H9 (cell line): Measurements from ENCODE around the gene PAIP2. TPM values are rescaled to one million over a fixed set of nuclear protein-coding genes. Genes with fewer than 3 reads are reported as not detected.

Source experiments
- DNase-seq: peaks from one replicate; pipeline ENCODE4 v3.0.0-alpha.2; 2017
- H2AFZ ChIP-seq: one replicate; pipeline ENCODE4 v1.6.1; 2013; ENCODE audit warnings: mild to moderate bottlenecking, low read length, control low read depth, moderate library complexity
- H2AK5ac ChIP-seq: 2 replicates; pipeline ENCODE4 v1.6.1; 2013; ENCODE audit warnings: low read length, control low read depth, mixed read lengths; ENCODE audit not compliant: insufficient read length
- H2BK120ac ChIP-seq: one replicate; pipeline ENCODE4 v1.6.1; 2013; ENCODE audit warnings: low read depth, mild to moderate bottlenecking, low read length, control low read depth, inconsistent platforms; ENCODE audit not compliant: poor library complexity, severe bottlenecking
- H2BK12ac ChIP-seq: 2 replicates; pipeline ENCODE4 v1.6.1; 2013; ENCODE audit warnings: low read length, control low read depth, mixed read lengths, low read depth; ENCODE audit not compliant: insufficient read length
- H2BK15ac ChIP-seq: 2 replicates; pipeline ENCODE4 v1.6.1; 2013; ENCODE audit warnings: low read depth, low read length, control low read depth
- H2BK20ac ChIP-seq: one replicate; pipeline ENCODE4 v1.6.1; 2013; ENCODE audit warnings: low read depth, mild to moderate bottlenecking, low read length, control low read depth, inconsistent platforms; ENCODE audit not compliant: poor library complexity, severe bottlenecking
- H2BK5ac ChIP-seq: 2 replicates; pipeline ENCODE4 v1.6.1; 2013; ENCODE audit warnings: low read length, control low read depth, mixed read lengths; ENCODE audit not compliant: insufficient read length
- H3K14ac ChIP-seq: 2 replicates; pipeline ENCODE4 v1.6.1; 2013; ENCODE audit warnings: low read length, control low read depth; ENCODE audit not compliant: insufficient read depth
- H3K18ac ChIP-seq: 2 replicates; pipeline ENCODE4 v1.6.1; 2013; ENCODE audit warnings: low read depth, mild to moderate bottlenecking, mixed read lengths, low read length, control low read depth; ENCODE audit not compliant: insufficient read length
- H3K23ac ChIP-seq: 2 replicates; pipeline ENCODE4 v1.6.1; 2013; ENCODE audit warnings: low read length, control low read depth, mixed read lengths, low read depth; ENCODE audit not compliant: insufficient read length
- H3K23me2 ChIP-seq: 2 replicates; pipeline ENCODE4 v1.6.1; 2013; ENCODE audit warnings: low read depth, mild to moderate bottlenecking, mixed read lengths, low read length, control low read depth; ENCODE audit not compliant: insufficient read length, poor library complexity, severe bottlenecking
- H3K27ac ChIP-seq: 2 replicates; pipeline ENCODE4 v1.5.1; 2013; ENCODE audit warnings: low read length, control low read depth, mixed read lengths, low read depth; ENCODE audit not compliant: insufficient read length
- H3K27me3 ChIP-seq: 2 replicates; pipeline ENCODE4 v1.6.1; 2013; ENCODE audit warnings: low read length, control low read depth, inconsistent platforms; ENCODE audit not compliant: insufficient read depth
- H3K4ac ChIP-seq: 2 replicates; pipeline ENCODE4 v1.6.1; 2013; ENCODE audit warnings: low read depth, mild to moderate bottlenecking, control low read depth, inconsistent platforms, low read length, moderate library complexity
- H3K4me1 ChIP-seq: 2 replicates; pipeline ENCODE4 v1.6.1; 2013; ENCODE audit warnings: low read length, control low read depth, inconsistent platforms; ENCODE audit not compliant: insufficient read depth
- H3K4me2 ChIP-seq: 2 replicates; pipeline ENCODE4 v1.6.1; 2013; ENCODE audit warnings: low read length, control low read depth, mixed read lengths; ENCODE audit not compliant: insufficient read length, insufficient read depth
- H3K56ac ChIP-seq: 2 replicates; pipeline ENCODE4 v1.6.1; 2013; ENCODE audit warnings: low read depth, mild to moderate bottlenecking, mixed read lengths, low read length, control low read depth; ENCODE audit not compliant: insufficient read length
- H3K79me1 ChIP-seq: 2 replicates; pipeline ENCODE4 v1.6.1; 2013; ENCODE audit warnings: low read depth, mild to moderate bottlenecking, moderate library complexity, low read length, control low read depth, inconsistent platforms; ENCODE audit not compliant: insufficient read depth, poor library complexity, severe bottlenecking
- H3K79me2 ChIP-seq: 2 replicates; pipeline ENCODE4 v1.6.1; 2013; ENCODE audit warnings: low read length, control low read depth, inconsistent platforms; ENCODE audit not compliant: insufficient read depth
- H3K9ac ChIP-seq: 2 replicates; pipeline ENCODE4 v1.6.1; 2013; ENCODE audit warnings: low read length, control low read depth, mixed read lengths; ENCODE audit not compliant: insufficient read length; ENCODE audit errors: extremely low read depth
- H3K9me3 ChIP-seq: one replicate; pipeline ENCODE4 v1.6.1; 2013; ENCODE audit warnings: low read depth, low read length, inconsistent platforms; ENCODE audit not compliant: control insufficient read depth
- H3T11ph ChIP-seq: one replicate; pipeline ENCODE4 v1.6.1; 2013; ENCODE audit warnings: mild to moderate bottlenecking, low read length, control low read depth, inconsistent platforms
- H4K20me1 ChIP-seq: one replicate; pipeline ENCODE4 v1.6.1; 2013; ENCODE audit not compliant: control insufficient read depth, insufficient read length, insufficient read depth
- H4K5ac ChIP-seq: 2 replicates; pipeline ENCODE4 v1.6.1; 2013; ENCODE audit warnings: low read depth, mild to moderate bottlenecking, mixed read lengths, low read length, control low read depth; ENCODE audit not compliant: insufficient read length
- H4K8ac ChIP-seq: replicated peaks from 2 replicates; pipeline ENCODE4 v1.6.1; 2013; ENCODE audit warnings: low read length, control low read depth, mixed read lengths, low read depth; ENCODE audit not compliant: insufficient read length
- H4K91ac ChIP-seq: 2 replicates; pipeline ENCODE4 v1.6.1; 2013; ENCODE audit warnings: low read depth, mild to moderate bottlenecking, moderate library complexity, mixed read lengths, low read length, control low read depth; ENCODE audit not compliant: insufficient read length
- H3K27ac Mint-ChIP-seq, 3 experiments: 2 replicates in 2 of 3; 3 replicates in 1 of 3; pipeline ENCODE4 v1.8.0; 2020 to 2021; ENCODE audit warnings: mixed read lengths in 3 of 3, mild to moderate bottlenecking in 1 of 3, moderate library complexity in 1 of 3
- H3K27me3 Mint-ChIP-seq: 2 replicates; pipeline ENCODE4 v1.8.0; 2021; ENCODE audit warnings: low read depth, mild to moderate bottlenecking, moderate library complexity, mixed read lengths
- H3K36me3 Mint-ChIP-seq, 3 experiments: 2 replicates in 2 of 3; 3 replicates in 1 of 3; pipeline ENCODE4 v1.8.0; 2020 to 2021; ENCODE audit warnings: low read depth in 3 of 3, mixed read lengths in 3 of 3; ENCODE audit not compliant: insufficient read depth in 1 of 3
- H3K4me1 Mint-ChIP-seq, 2 experiments: 2 replicates each; pipeline ENCODE4 v1.8.0; 2020; ENCODE audit warnings: mixed read lengths in 2 of 2
- H3K4me3 Mint-ChIP-seq, 2 experiments: 2 replicates in 1 of 2; 3 replicates in 1 of 2; pipeline ENCODE4 v1.8.0; 2020 to 2021; ENCODE audit warnings: mild to moderate bottlenecking in 2 of 2, mixed read lengths in 2 of 2, moderate library complexity in 1 of 2
- H3K9me3 Mint-ChIP-seq, 2 experiments: 2 replicates in 1 of 2; 3 replicates in 1 of 2; pipeline ENCODE4 v1.8.0; 2020; ENCODE audit warnings: mild to moderate bottlenecking in 2 of 2, mixed read lengths in 2 of 2, moderate library complexity in 1 of 2
- CTCF ChIP-seq: fragments of 200-600 bp; sonication (generic); conservative IDR thresholded peaks from 3 replicates; pipeline ENCODE4 v1.8.0; 2021; ENCODE audit warnings: antibody characterized with exemption, mild to moderate bottlenecking
- WGBS: extraction: QIAGEN DNeasy Blood & Tissue Kit; methylation state at CpG from one replicate; pipeline ENCODE4 v1.1.7; 2013; ENCODE audit warnings: missing lambda C conversion rate, low lambda C conversion rate, mixed read lengths; ENCODE audit not compliant: insufficient read length; ENCODE audit errors: extremely low coverage; 5-methylcytosine and 5-hydroxymethylcytosine counted together
- total RNA-seq: library from RNA; stranded (reverse); gene quantifications from 2 replicates; pipeline ENCODE4 v1.2.1, GENCODE V29; 2021

Gene PAIP2
- total RNA-seq, 1 experiment from 2014 or later = 121 TPM

GRCh38 chr5:139296198-139296597 lies 45.5 kb upstream of the PAIP2 start:
- Histone ChIP-seq H3T11ph (no peak overlapping the region), H2BK5ac (no peak overlapping the region), H3K27ac (no peak overlapping the region), H3K9ac (no peak overlapping the region), H3K79me1 (no peaks in the 10 kb centered on the region), H4K91ac (no peak overlapping the region), H3K4me1 (no peaks in the 10 kb centered on the region; the same call in 1 of the 2 replicates), H4K5ac (no peak overlapping the region), H3K9me3 (no peaks in the 10 kb centered on the region), H2BK120ac (no peak overlapping the region), H3K27me3 (no peaks in the 10 kb centered on the region), H3K79me2 (peaks cover 68% of the 10 kb centered on the region), H3K23ac (no peak overlapping the region), H2BK20ac (no peak overlapping the region), H3K56ac (no peak overlapping the region), H3K14ac (no peak overlapping the region), H2BK12ac (no peak overlapping the region), H2AFZ (no peak overlapping the region), H4K8ac (no peak overlapping the region), H2BK15ac (no peak overlapping the region), H3K4me2 (peak overlapping the region; percentile 75), H3K18ac (no peak overlapping the region), H3K4ac (no peak overlapping the region), H2AK5ac (no peak overlapping the region), H3K23me2 (no peaks in the 10 kb centered on the region), H4K20me1 (no peaks in the 10 kb centered on the region)
- peak overlapping the region; percentile 73 to 98 for H3K4me3 Mint-ChIP-seq
- TF ChIP-seq CTCF = no peak
- WGBS = 100% methylated on average over 1 of the region's 6 CpGs
- H3K4me1 Mint-ChIP-seq = peaks cover 40 to 52% of the 10 kb centered on the region in 2 experiments
- no peak for DNase-seq
- H3K27ac Mint-ChIP-seq = peak overlapping the region in 1 of 3 experiments; percentile 99; a peak in 1 of 7 replicates
- H3K9me3 Mint-ChIP-seq = peaks cover 3% of the 10 kb centered on the region in 2 experiments; a peak in 1 of 5 replicates
- H3K36me3 Mint-ChIP-seq = peaks cover 21 to 27% (median 25%) of the 10 kb centered on the region in 3 experiments
- no peaks in the 10 kb centered on the region for H3K27me3 Mint-ChIP-seq
